Trophoblast cell (in vitro differentiated cells and primary cell): ENCODE data around the gene WNT4.
A peak's percentile ranks its signal among the peaks of the same experiment; 100 is the strongest.

Experiments used
- DNase-seq, 2 donors: peaks; one replicate each; pipeline ENCODE4 v3.0.0-alpha.2; 2016
- H2AFZ ChIP-seq: 2 replicates; pipeline ENCODE4 v1.6.1; 2013; ENCODE audit warnings: low read length, moderate library complexity, mild to moderate bottlenecking; ENCODE audit not compliant: insufficient read depth, poor library complexity
- H2AK5ac ChIP-seq: 2 replicates; pipeline ENCODE4 v1.6.1; 2013; ENCODE audit warnings: mild to moderate bottlenecking, low read length
- H2BK120ac ChIP-seq: 2 replicates; pipeline ENCODE4 v1.6.1; 2013; ENCODE audit warnings: low read length, mild to moderate bottlenecking, moderate library complexity; ENCODE audit not compliant: insufficient read depth, poor library complexity
- H2BK12ac ChIP-seq: 2 replicates; pipeline ENCODE4 v1.6.1; 2013; ENCODE audit warnings: mild to moderate bottlenecking, low read length, moderate library complexity
- H2BK5ac ChIP-seq: 2 replicates; pipeline ENCODE4 v1.6.1; 2013; ENCODE audit warnings: low read length, low read depth, moderate library complexity, mild to moderate bottlenecking; ENCODE audit not compliant: poor library complexity
- H3K14ac ChIP-seq: 2 replicates; pipeline ENCODE4 v1.6.1; 2013; ENCODE audit warnings: mild to moderate bottlenecking, low read length
- H3K18ac ChIP-seq: 2 replicates; pipeline ENCODE4 v1.6.1; 2013; ENCODE audit warnings: mild to moderate bottlenecking, low read length
- H3K23ac ChIP-seq: 2 replicates; pipeline ENCODE4 v1.6.1; 2013; ENCODE audit warnings: low read length
- H3K27ac ChIP-seq: 2 replicates; pipeline ENCODE4 v1.5.1; 2013; ENCODE audit warnings: low read depth, mild to moderate bottlenecking, inconsistent platforms, low read length, moderate library complexity
- H3K27me3 ChIP-seq: 2 replicates; pipeline ENCODE4 v1.6.1; 2013; ENCODE audit warnings: inconsistent platforms, mild to moderate bottlenecking, low read length, moderate library complexity; ENCODE audit not compliant: insufficient read depth
- H3K36me3 ChIP-seq, 2 experiments: 1 replicate in 1 of 2; 2 replicates in 1 of 2; pipeline ENCODE4 v1.6.1; 2013; ENCODE audit warnings: low read length in 2 of 2, mild to moderate bottlenecking in 2 of 2, moderate library complexity in 1 of 2; ENCODE audit not compliant: insufficient read depth in 2 of 2, control insufficient read depth in 1 of 2
- H3K4ac ChIP-seq: 2 replicates; pipeline ENCODE4 v1.6.1; 2013; ENCODE audit warnings: low read depth, mild to moderate bottlenecking, low read length, moderate library complexity
- H3K4me1 ChIP-seq, 2 experiments: 1 replicate in 1 of 2; 2 replicates in 1 of 2; pipeline ENCODE4 v1.6.1; 2013; ENCODE audit warnings: low read length in 2 of 2, mild to moderate bottlenecking in 2 of 2, moderate library complexity in 1 of 2; ENCODE audit not compliant: insufficient read depth in 2 of 2, control insufficient read depth in 1 of 2
- H3K4me2 ChIP-seq: 2 replicates; pipeline ENCODE4 v1.6.1; 2013; ENCODE audit warnings: inconsistent platforms, mild to moderate bottlenecking, low read length, moderate library complexity
- H3K4me3 ChIP-seq: 2 replicates; pipeline ENCODE4 v1.5.1; 2013; ENCODE audit warnings: mild to moderate bottlenecking, low read depth, low read length, inconsistent platforms
- H3K79me1 ChIP-seq: one replicate; pipeline ENCODE4 v1.6.1; 2013; ENCODE audit warnings: low read length
- H3K79me2 ChIP-seq: 2 replicates; pipeline ENCODE4 v1.6.1; 2013; ENCODE audit warnings: low read length, mild to moderate bottlenecking; ENCODE audit not compliant: control insufficient read depth, insufficient read depth, poor library complexity
- H3K9ac ChIP-seq: 2 replicates; pipeline ENCODE4 v1.6.1; 2013; ENCODE audit warnings: mild to moderate bottlenecking, low read length
- H3K9me3 ChIP-seq: 2 replicates; pipeline ENCODE4 v1.6.1; 2013; ENCODE audit warnings: low read depth, mild to moderate bottlenecking, control low read depth, inconsistent platforms, low read length; ENCODE audit not compliant: insufficient read depth
- H4K12ac ChIP-seq: 2 replicates; pipeline ENCODE4 v1.6.1; 2013; ENCODE audit warnings: low read depth, mild to moderate bottlenecking, low read length, moderate library complexity
- H4K8ac ChIP-seq: 2 replicates; pipeline ENCODE4 v1.6.1; 2013; ENCODE audit warnings: low read depth, mild to moderate bottlenecking, low read length, moderate library complexity
- H4K91ac ChIP-seq: one replicate; pipeline ENCODE4 v1.6.1; 2013; ENCODE audit warnings: low read depth, mild to moderate bottlenecking, low read length, moderate library complexity
- WGBS: extraction: QIAGEN DNeasy Blood & Tissue Kit; methylation state at CpG from one replicate; pipeline ENCODE4 v1.1.7; 2013; ENCODE audit warnings: missing lambda C conversion rate; ENCODE audit not compliant: insufficient read length, insufficient coverage; ENCODE audit errors: extremely low coverage; 5-methylcytosine and 5-hydroxymethylcytosine counted together

The WNT4 gene

DNA sequence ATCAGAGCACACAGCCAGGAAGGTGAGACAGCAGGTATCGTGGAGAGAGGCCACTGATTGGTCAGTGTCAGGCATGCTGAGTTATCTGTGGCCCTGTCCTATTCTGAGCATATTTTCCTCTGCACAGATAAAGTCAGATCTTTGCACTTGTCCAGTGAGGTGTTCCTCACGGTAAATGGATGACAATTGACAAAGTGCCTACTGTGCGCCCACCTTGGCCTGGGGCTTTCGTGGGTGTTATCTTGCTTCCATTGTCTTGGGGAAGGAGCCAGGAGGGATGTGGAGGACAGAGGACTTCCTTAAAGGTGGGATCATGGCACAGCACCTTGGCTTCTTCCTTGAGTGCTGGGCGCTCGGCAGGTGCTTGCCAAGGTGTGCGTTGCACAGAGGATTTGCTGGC is 46.0 kb upstream of the WNT4 start:
- no CpG with 5 or more reads among the region's 7 CpGs for WGBS
- Histone ChIP-seq H4K91ac (no peak overlapping the region), H3K4me2 (no peak overlapping the region), H3K27ac (no peak overlapping the region), H3K9ac (no peak overlapping the region), H3K23ac (no peak overlapping the region), H3K79me1 (no peaks in the 10 kb centered on the region), H3K27me3 (no peaks in the 10 kb centered on the region), H3K79me2 (no peaks in the 10 kb centered on the region), H3K4me1 (no peaks in the 10 kb centered on the region), H3K9me3 (no peaks in the 10 kb centered on the region), H4K8ac (no peak overlapping the region), H3K4ac (no peak overlapping the region), H2AFZ (no peak overlapping the region), H3K36me3 (no peaks in the 10 kb centered on the region), H3K18ac (no peak overlapping the region), H4K12ac (no peak overlapping the region), H3K4me3 (no peak overlapping the region), H2BK5ac (no peak overlapping the region), H3K14ac (no peak overlapping the region), H2AK5ac (no peak overlapping the region), H2BK12ac (no peak overlapping the region), H2BK120ac (no peak overlapping the region)
- DNase-seq = no peak

DNA sequence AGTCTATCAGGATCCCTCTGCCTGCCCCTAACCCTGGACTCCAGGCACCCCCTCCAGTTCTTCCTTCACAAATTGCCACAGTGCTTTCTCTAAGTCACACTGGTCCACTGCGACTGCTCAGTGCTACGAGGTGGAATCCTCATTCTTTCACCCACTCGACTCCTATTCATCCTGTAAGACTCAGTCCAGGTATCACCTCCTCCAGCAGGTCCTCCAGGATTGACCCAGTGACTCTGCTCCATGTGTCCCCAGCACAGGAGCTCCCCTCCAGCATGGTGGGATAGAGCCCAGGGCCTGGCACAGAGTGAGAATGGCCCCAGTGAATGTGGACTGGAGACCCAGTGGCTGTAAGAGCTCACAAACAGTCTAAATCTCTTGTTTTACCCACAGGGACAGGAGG is 45.5 kb upstream of the WNT4 start:
- Histone ChIP-seq H3K14ac (no peak overlapping the region), H4K12ac (no peak overlapping the region), H3K27me3 (no peaks in the 10 kb centered on the region), H3K79me2 (no peaks in the 10 kb centered on the region), H3K4me3 (no peak overlapping the region), H3K4ac (no peak overlapping the region), H3K36me3 (no peaks in the 10 kb centered on the region), H4K8ac (no peak overlapping the region), H2AFZ (no peak overlapping the region), H2BK12ac (no peak overlapping the region), H3K23ac (no peak overlapping the region), H2BK5ac (no peak overlapping the region), H3K9ac (no peak overlapping the region), H2AK5ac (no peak overlapping the region), H3K4me1 (no peaks in the 10 kb centered on the region), H3K79me1 (no peaks in the 10 kb centered on the region), H2BK120ac (no peak overlapping the region), H3K4me2 (no peak overlapping the region), H3K27ac (no peak overlapping the region), H3K18ac (no peak overlapping the region), H4K91ac (no peak overlapping the region), H3K9me3 (no peaks in the 10 kb centered on the region)
- DNase-seq = no peak
- WGBS = no CpG with 5 or more reads among the region's 3 CpGs

GRCh38 chr1:22186311-22186710 is 43.4 kb upstream of the WNT4 start:
- H3K4me3 ChIP-seq = no peak overlapping the region

DNA sequence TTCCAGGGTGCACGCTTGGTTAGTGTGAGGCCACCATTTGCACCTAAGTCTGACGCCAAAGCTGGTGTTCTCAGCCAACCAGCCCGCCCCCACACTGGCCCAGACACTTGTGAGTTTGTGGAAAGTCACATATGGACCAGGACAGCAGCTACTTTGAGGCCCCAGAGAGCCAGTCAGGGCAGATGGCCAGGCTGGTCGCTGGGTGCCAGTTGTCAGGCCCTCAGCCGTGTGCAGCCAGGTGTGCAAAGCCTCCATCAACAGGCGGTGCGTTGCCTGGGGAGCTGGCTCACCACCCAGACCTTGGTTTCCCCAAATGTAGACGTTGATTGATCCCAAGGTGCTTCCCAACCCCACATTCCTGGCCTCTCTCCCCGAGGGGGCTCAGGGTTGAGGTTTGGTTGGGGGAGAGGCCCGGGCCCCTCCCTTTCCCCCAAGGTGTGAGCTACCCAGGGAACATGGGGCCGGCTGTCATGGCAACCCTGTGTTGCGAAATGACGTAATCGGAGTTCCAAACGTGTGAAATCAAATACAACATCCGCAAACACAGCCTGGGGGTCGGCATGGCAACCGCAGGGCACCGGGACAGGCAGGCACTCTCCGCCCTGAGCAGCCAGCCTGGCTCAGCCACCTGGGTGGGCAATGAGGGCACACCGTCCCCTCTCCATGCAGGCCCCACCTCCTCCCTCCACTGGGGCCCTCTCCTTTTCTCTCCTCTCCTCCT is 42.2 kb upstream of the WNT4 start:
- H3K27ac ChIP-seq = no peak overlapping the region
- no CpG with 5 or more reads among the region's 21 CpGs for WGBS
- H3K4me3 ChIP-seq = no peak overlapping the region
- H3K27me3 ChIP-seq = no peaks in the 10 kb centered on the region
- no peaks in the 10 kb centered on the region for H3K79me2 ChIP-seq
- H2AFZ ChIP-seq = no peak overlapping the region
- H4K12ac ChIP-seq = no peak overlapping the region
- H2BK5ac ChIP-seq = no peak overlapping the region
- no peaks in the 10 kb centered on the region for H3K36me3 ChIP-seq
- no peak overlapping the region for H3K4ac ChIP-seq
- H2BK12ac ChIP-seq = no peak overlapping the region
- H4K91ac ChIP-seq = no peak overlapping the region
- no peaks in the 10 kb centered on the region for H3K79me1 ChIP-seq
- no peak overlapping the region for H2BK120ac ChIP-seq
- DNase-seq = peak; percentile 35 to 82
- no peaks in the 10 kb centered on the region for H3K4me1 ChIP-seq
- H3K14ac ChIP-seq = no peak overlapping the region
- no peak overlapping the region for H2AK5ac ChIP-seq
- H4K8ac ChIP-seq = no peak overlapping the region
- H3K18ac ChIP-seq = no peak overlapping the region
- H3K9ac ChIP-seq = no peak overlapping the region
- no peaks in the 10 kb centered on the region for H3K9me3 ChIP-seq
- H3K23ac ChIP-seq = no peak overlapping the region
- no peak overlapping the region for H3K4me2 ChIP-seq

More at GRCh38 chr1:22186311-22186710, 43.4 kb upstream of the WNT4 start:
- Histone ChIP-seq H3K27me3 (no peaks in the 10 kb centered on the region), H3K27ac (no peak overlapping the region), H2BK5ac (no peak overlapping the region), H2BK120ac (no peak overlapping the region), H3K4me1 (no peaks in the 10 kb centered on the region), H3K36me3 (no peaks in the 10 kb centered on the region), H3K4me2 (no peak overlapping the region), H3K23ac (no peak overlapping the region), H3K79me2 (no peaks in the 10 kb centered on the region), H2AK5ac (no peak overlapping the region), H3K9ac (no peak overlapping the region), H2BK12ac (no peak overlapping the region), H3K18ac (no peak overlapping the region), H3K9me3 (no peaks in the 10 kb centered on the region), H3K4ac (no peak overlapping the region), H2AFZ (no peak overlapping the region), H4K12ac (no peak overlapping the region), H4K91ac (no peak overlapping the region), H4K8ac (no peak overlapping the region), H3K79me1 (no peaks in the 10 kb centered on the region), H3K14ac (no peak overlapping the region)
- DNase-seq = no peak
- no CpG with 5 or more reads among the region's 7 CpGs for WGBS
